ENCODE measurements around the gene HDGFL3. TPM values are rescaled to one million over a fixed set of nuclear protein-coding genes. Genes with fewer than 3 reads are reported as not detected.
"Not testable (repeated sequence)": the region's sequence is repeated elsewhere in the genome, so short reads cannot be mapped to it uniquely, and the experiment has no call there.

Gene HDGFL3
- 32.8 TPM for total RNA-seq
- long read RNA-seq, full-length matches to known transcripts: 26 of 29 reads
- long read RNA-seq, partial matches to known transcripts: 0 of 29 reads
- long read RNA-seq, other reads (novel, unspliced or antisense): 3 of 29 reads

DNA sequence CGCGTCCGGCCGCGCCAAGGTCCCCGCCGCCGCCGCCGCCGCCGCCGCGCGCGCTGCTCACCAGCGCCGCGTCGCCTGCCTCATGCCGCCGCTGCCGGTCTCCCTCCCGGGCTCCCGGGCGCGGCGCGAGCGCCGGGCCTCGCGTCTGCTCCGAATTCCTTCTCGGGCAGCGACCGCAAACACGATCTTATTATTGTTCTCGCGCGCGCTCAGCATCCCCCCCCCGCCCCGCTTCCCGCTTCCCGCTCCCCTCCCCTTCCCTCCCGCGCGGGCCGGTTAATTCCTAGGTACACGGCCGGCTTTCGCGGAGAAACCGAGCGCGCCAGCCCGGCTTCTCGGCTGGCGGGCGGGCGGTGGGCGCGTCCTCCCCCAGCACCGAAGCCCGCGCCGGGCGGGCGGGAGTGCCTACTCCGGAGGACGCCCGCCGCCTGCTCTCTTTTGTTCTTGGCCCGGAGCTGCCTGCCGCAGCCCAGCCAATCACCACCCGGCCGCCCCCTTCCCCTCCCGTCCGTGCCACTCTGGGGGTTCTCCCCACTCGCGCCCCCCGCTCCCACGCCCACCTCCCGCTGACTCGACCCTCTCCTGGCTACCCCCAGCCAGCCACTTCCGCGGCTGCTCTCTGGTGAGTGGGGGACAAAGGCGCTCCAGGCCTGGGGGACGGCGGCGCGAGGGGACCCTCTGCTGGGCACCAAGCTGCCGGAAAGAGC, at the start of gene HDGFL3:
TSS of gene HDGFL3 (minus strand) at position 164 of the 707 bp plus-strand sequence. CDS start 409 bp downstream, outside the sequence.
- intact Hi-C loops (cut with DNase I): loop anchor here (1.0 to 2.0 kb wide), 2 partner anchors 141 to 197 kb away; partner anchors contain the start of genes BTBD1 and C15orf40
- ATAC-seq: peak; percentile 50

DNA sequence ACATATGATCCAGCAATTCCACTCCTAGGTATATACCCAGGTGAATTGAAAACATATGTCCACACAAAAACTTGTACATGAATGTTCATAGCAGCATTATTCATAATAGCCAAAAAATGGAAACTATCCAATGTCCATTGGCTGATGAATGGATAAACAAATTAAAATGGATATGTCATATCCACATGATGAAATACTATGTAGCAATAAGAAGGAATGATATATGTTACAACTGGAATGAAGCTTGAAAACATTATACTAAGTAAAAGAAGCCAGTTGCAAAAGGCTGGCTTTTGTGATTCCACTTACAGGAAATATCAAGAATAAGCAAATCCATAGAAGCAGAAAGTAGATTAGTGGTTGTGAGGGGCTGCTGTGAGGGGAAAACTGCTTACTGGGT, 43.2 kb upstream of the HDGFL3 start:
- DNase-seq (ENCODE audit: missing footprints) (no peak), ATAC-seq (no peak)
- intact Hi-C loops (cut with DNase I): no loop called here

More for the DNA sequence above, at the start of gene HDGFL3:
- DNase-seq (ENCODE audit: missing footprints): peak; percentile 85

DNA sequence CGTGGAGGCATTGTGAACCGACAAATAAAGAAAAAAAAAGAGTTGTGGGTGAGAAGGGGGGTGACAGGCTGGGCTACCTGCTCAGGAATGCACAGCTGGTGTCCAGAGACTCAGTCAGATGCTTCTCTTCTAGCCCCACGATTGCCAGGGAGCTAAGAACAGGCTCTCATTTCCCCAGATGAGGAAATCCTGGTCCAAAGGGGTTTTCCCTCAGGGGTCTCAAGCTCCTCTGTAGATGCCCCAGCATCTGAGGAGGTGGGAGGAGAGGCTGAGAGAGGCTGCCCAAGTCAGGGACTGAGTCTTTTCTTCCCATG, 41.4 kb upstream of the HDGFL3 start:
- DNase-seq (ENCODE audit: missing footprints) (no peak), ATAC-seq (no peak)
- intact Hi-C loops (cut with DNase I): loop anchor here (2.0 kb wide), 2 partner anchors 132 to 188 kb away; no protein-coding TSS in a partner anchor

- DNase-seq (ENCODE audit: missing footprints) (no peak), ATAC-seq (no peak)
- intact Hi-C loops (cut with DNase I): loop anchor here (1.0 to 2.0 kb wide), 3 partner anchors 132 to 311 kb away; no protein-coding TSS in a partner anchor
Measured at GRCh38 chr15:83248151-83249029, 40.8 kb upstream of the HDGFL3 start.

- intact Hi-C loops (cut with DNase I): no loop called here
- DNase-seq (ENCODE audit: missing footprints) (no peak), ATAC-seq (no peak)
Measured at GRCh38 chr15:83243634-83244033, 36.0 kb upstream of the HDGFL3 start.

DNA sequence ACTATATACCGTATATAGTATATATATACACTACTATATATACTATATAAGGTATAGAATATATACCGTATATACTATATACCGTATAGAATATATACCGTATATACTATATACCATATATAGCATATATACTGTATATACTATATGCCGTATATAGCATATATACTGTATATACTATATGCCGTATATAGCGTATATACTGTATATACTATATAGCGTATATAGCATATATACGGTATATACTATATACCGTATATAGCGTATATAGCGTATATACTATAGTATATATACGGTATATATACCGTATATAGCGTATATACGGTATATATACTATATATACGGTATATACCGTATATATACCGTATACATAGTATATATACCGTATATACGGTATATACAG, 22.6 kb upstream of the HDGFL3 start:
- ATAC-seq (no peak), DNase-seq (ENCODE audit: missing footprints) (no peak)
- intact Hi-C loops (cut with DNase I): no loop called here

- intact Hi-C loops (cut with DNase I): no loop called here
- DNase-seq (ENCODE audit: missing footprints) (no peak), ATAC-seq (no peak)
Measured at GRCh38 chr15:83225449-83225848, 17.8 kb upstream of the HDGFL3 start.

DNA sequence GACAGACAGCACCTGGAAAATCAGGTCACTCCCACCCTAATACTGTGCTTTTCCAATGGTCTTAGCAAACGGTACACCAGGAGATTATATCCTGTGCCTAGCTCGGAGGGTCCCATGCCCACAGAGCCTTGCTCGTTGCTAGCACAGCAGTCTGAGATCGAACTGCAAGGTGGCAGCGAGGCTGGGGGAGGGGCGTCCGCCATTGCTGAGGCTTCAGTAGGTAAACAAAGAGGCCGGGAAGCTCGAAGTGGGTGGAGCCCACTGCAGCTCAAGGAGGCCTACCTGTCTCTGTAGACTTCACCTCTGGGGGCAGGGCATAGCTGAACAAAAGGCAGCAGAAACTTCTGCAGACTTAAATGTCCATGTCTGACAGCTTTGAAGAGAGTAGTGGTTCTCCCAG, 14.2 kb upstream of the HDGFL3 start:
- intact Hi-C loops (cut with DNase I); DNase-seq (ENCODE audit: missing footprints); ATAC-seq: not testable (repeated sequence)

DNA sequence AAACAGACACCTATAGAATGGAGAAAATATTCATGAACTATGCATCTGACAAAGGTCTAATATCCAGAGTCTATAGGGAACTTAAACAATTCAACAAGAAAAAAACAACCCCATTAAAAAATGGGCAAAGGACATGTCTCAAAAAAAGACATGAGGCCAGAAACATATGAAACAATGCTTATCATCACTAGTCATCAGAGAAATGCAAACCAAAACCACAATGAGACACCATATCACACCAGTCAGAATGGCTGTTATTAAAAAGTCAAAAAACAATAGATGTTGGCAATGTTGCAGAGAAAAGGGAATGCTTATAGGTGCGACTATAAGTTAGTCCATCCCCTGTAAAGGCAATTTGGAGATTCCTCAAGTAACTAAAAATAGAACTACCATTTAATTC, 11.4 kb upstream of the HDGFL3 start:
- ATAC-seq (no peak), DNase-seq (ENCODE audit: missing footprints) (no peak)
- intact Hi-C loops (cut with DNase I): no loop called here

DNA sequence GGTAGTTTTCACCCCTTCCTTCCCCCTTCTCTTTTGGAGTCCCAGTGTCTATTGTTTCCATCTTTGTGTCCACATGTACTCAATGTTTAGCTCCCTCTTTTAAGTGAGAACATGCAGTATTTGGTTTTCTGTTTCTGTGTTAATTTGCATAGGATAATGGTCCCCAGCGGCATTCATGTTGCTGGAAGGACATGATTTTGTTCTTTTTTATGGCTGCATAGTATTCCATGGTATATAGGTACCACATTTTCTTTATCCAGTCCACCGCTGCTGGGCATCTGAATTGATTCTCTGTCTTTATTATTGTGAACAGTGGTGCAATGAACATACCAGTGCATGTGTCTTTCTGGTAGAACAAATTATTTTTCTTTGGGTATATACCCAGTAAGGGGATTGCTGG, 7.7 kb upstream of the HDGFL3 start:
- intact Hi-C loops (cut with DNase I): no loop called here

DNA sequence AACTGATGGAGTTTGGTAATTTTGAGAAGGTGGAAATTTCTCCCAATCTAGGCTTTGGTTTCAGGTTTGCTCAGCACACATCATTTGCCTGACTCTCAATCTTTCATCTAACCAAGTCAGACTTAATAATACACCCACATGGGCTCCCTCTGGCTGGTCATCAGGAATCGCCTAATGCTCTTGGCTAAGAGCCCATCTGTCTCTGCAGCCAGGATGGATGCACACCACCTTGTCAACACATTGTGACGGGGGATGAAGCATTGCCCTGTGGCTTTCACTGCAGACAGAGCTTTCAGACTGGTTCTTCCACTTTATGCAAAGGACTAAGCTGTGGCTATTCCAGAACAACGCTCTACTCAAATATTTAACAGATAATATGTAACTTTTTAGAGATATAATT, 3.0 kb upstream of the HDGFL3 start:
- no peak for DNase-seq (ENCODE audit: missing footprints)
- no peak for ATAC-seq
- intact Hi-C loops (cut with DNase I): no loop called here

More for the DNA sequence above, 7.7 kb upstream of the HDGFL3 start:
- DNase-seq (ENCODE audit: missing footprints) (no peak), ATAC-seq (no peak)

DNA sequence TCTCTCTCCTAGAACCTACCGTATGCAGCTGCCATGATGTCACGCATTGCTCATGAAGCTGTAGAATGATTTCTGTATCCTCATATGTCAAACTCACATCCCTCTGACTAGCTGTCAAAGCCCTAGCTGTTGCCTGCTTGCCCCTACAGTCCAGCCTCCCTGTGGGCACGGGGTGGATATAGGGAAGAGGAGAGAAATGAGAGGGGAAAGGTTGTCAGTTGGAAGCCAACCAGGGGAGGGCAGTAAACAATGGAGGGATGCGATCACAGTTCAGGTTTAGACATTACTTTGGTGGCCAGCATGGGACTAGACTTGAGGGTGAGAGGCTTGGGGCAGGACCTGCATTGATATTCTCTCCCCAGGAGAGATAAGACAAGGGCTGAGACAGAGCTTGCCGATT, 1.7 kb upstream of the HDGFL3 start:
- DNase-seq (ENCODE audit: missing footprints) (no peak), ATAC-seq (no peak)
- intact Hi-C loops (cut with DNase I): no loop called here

DNA sequence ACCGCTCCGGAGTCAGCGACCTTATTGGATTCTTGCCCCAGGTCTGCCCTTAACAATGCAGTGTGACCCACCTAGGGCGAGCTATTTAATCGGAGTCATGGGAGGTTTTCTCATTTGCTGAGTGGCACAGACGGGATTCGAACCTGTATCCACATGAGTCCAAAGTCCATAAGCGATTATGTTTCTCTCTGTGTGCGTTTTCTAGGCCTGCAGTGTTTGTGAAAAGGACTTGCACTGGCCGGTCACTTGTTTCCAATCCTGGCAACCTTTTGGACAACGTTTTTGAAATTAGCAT, 691 bp upstream of the HDGFL3 start:
- ATAC-seq (no peak), DNase-seq (ENCODE audit: missing footprints) (no peak)
- intact Hi-C loops (cut with DNase I): no loop called here

DNA sequence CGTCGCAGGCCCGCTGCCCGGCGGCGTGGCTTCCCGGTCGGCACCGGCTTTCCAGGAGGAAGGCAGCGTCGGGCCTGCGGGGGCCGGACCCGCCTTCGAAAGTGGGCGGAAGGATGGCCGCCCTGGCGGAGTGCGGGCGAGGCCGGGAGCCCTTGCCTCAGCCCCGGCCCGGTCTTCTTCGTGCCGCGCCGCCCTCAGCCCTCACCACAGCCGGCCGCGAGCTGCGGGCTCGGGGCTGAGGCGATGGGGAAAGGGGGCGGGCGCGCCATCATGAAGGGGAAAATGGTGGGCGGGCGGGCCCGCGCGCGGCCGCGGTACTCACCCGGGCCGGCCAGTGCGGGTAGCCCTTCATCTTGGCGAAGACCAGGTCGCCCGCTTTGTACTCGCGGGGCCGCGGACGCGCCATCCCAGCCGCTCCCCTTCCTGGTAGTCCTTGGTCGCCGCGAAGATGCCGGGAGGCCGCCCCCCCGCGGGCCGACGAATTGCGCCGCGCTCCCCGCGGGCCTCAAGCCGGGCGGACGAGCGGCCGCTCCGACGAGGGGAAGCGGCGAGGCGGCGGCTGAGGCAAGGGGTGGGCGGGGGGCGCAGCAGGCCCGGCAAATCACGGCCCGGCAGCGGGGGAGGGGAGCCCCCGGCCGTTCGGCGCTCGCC, 489 bp downstream of the HDGFL3 start:
- DNase-seq (ENCODE audit: missing footprints) (peak; percentile 78), ATAC-seq (peak; percentile 59)
- intact Hi-C loops (cut with DNase I): loop anchor here (1.0 to 2.0 kb wide), 2 partner anchors 140 to 196 kb away; partner anchors contain the start of genes BTBD1 and C15orf40

- intact Hi-C loops (cut with DNase I): loop anchor here (1.0 to 2.0 kb wide), 2 partner anchors 140 to 195 kb away; partner anchors contain the start of genes BTBD1 and C15orf40
- ATAC-seq (peak; percentile 4), DNase-seq (ENCODE audit: missing footprints) (no peak)
Measured at GRCh38 chr15:83206526-83207008, 1.1 kb downstream of the HDGFL3 start.

- no peak for ATAC-seq
- intact Hi-C loops (cut with DNase I): loop anchor here (2.0 kb wide), 1 partner anchor 139 kb away; the partner anchor contains the start of gene BTBD1
- DNase-seq (ENCODE audit: missing footprints): no peak
Measured at GRCh38 chr15:83205725-83206324, 1.8 kb downstream of the HDGFL3 start.

DNA sequence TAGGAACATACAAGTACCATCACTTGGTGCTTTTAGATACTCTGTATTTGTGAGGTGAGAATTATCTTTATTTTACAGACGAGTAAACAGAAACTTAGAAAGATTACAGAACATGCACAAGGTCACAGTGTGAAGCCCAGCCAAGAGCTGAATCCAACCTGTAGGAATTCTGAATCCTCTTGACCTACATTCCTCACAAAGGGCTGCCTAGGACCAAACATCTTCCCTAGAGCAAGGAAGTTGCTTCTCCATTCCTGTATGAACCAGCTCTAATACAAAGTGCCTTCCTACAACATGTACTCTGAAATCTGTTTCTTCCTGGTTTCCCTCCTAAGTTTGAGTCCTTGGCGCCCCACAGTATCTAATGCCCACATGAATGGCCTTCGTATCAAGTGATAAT, 2.9 kb downstream of the HDGFL3 start:
- ATAC-seq: no peak
- intact Hi-C loops (cut with DNase I): no loop called here

DNA sequence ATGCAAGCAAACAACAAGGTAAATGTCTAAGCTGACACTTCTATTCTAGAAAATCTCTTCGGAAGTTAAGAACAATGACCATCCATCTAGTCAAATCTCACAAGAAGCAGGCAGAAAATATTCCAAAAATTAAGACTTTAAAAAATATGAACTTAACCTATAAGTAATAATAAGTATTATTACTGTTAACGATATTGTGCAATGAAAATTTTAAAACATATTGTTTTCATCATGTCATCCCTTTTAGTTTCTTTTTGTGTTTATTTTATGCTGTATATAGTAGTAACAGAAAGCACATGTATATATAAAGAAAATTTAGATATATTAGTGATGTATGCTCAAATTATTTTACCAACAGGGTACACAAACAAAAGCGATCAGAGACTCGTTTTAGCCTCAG, 4.1 kb downstream of the HDGFL3 start:
- DNase-seq (ENCODE audit: missing footprints): no peak
- ATAC-seq: no peak
- intact Hi-C loops (cut with DNase I): no loop called here

More for the DNA sequence above, 2.9 kb downstream of the HDGFL3 start:
- DNase-seq (ENCODE audit: missing footprints): no peak

GRCh38 chr15:83200589-83200988, 7.0 kb downstream of the HDGFL3 start:
- no peak for ATAC-seq
- intact Hi-C loops (cut with DNase I): no loop called here
- DNase-seq (ENCODE audit: missing footprints): no peak

Data from Right ventricle myocardium inferior (tissue), 1 donor.